ENCODE results near the gene IL18.

GRCh38 chr11:112185883-112186282 is 22.0 kb upstream of the IL18 start:
- TF ChIP-seq CTCF (IDR thresholded peaks at IDR 0.05) (no peak), SP1 (CRISPR knock-in tag; conservative IDR thresholded peaks at IDR 0.05) (no peak), ZNF416 (CRISPR knock-in tag; IDR thresholded peaks at IDR 0.05) (no peak), ZNF396 (CRISPR knock-in tag; IDR thresholded peaks at IDR 0.05; ENCODE audit: borderline replicate concordance) (no peak), GABPB1 (CRISPR knock-in tag; IDR thresholded peaks at IDR 0.05) (no peak), FOXP1 (CRISPR knock-in tag; IDR thresholded peaks at IDR 0.05; ENCODE audit: borderline replicate concordance) (no peak)
- TF ChIP-seq, protein P1, sequence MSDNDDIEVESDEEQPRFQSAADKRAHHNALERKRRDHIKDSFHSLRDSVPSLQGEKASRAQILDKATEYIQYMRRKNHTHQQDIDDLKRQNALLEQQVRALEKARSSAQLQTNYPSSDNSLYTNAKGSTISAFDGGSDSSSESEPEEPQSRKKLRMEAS (CRISPR knock-in tag; IDR thresholded peaks at IDR 0.05), result no peak
- TF ChIP-seq, protein P2, sequence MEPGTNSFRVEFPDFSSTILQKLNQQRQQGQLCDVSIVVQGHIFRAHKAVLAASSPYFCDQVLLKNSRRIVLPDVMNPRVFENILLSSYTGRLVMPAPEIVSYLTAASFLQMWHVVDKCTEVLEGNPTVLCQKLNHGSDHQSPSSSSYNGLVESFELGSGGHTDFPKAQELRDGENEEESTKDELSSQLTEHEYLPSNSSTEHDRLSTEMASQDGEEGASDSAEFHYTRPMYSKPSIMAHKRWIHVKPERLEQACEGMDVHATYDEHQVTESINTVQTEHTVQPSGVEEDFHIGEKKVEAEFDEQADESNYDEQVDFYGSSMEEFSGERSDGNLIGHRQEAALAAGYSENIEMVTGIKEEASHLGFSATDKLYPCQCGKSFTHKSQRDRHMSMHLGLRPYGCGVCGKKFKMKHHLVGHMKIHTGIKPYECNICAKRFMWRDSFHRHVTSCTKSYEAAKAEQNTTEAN (CRISPR knock-in tag; IDR thresholded peaks at IDR 0.05), result no peak
- TF ChIP-seq, protein P3, sequence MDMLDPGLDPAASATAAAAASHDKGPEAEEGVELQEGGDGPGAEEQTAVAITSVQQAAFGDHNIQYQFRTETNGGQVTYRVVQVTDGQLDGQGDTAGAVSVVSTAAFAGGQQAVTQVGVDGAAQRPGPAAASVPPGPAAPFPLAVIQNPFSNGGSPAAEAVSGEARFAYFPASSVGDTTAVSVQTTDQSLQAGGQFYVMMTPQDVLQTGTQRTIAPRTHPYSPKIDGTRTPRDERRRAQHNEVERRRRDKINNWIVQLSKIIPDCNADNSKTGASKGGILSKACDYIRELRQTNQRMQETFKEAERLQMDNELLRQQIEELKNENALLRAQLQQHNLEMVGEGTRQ (CRISPR knock-in tag; IDR thresholded peaks at IDR 0.05), result no peak

Measured in WTC11 (cell line).